ENCODE results near the gene CYP2E1.
A peak's percentile ranks its signal among the peaks of the same experiment; 100 is the strongest.

- TF ChIP-seq, protein P1, sequence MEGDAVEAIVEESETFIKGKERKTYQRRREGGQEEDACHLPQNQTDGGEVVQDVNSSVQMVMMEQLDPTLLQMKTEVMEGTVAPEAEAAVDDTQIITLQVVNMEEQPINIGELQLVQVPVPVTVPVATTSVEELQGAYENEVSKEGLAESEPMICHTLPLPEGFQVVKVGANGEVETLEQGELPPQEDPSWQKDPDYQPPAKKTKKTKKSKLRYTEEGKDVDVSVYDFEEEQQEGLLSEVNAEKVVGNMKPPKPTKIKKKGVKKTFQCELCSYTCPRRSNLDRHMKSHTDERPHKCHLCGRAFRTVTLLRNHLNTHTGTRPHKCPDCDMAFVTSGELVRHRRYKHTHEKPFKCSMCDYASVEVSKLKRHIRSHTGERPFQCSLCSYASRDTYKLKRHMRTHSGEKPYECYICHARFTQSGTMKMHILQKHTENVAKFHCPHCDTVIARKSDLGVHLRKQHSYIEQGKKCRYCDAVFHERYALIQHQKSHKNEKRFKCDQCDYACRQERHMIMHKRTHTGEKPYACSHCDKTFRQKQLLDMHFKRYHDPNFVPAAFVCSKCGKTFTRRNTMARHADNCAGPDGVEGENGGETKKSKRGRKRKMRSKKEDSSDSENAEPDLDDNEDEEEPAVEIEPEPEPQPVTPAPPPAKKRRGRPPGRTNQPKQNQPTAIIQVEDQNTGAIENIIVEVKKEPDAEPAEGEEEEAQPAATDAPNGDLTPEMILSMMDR (IDR thresholded peaks at IDR 0.05; ENCODE audit: low read depth, low read length): peak; percentile 90
- peak; percentile 82 for TF ChIP-seq POLR2A (IDR thresholded peaks at IDR 0.05; ENCODE audit: extremely low read depth, insufficient read length)
Measured at GRCh38 chr10:133520193-133520738, 6.9 kb upstream of the CYP2E1 start.
